ENCODE results near the gene USP49. TPM values are rescaled to one million over a fixed set of nuclear protein-coding genes. Genes with fewer than 3 reads are reported as not detected.

Gene USP49
- total and polyA plus RNA-seq, 2 donors (not counting 1 experiment from before 2014, with no cell fraction given) = 1.5 to 2.3 TPM

GRCh38 chr6:41858703-41859102 lies 36.5 kb downstream of the USP49 start:
- no peak overlapping the region for H3K4me3 ChIP-seq (replicated peaks in 1 of 4; ENCODE audit: control extremely low read depth in 1 of 4, insufficient read depth in 1 of 4, low read depth in 3 of 4, low read length in 4 of 4)
- no peak for DNase-seq (ENCODE audit: low read depth in 2 of 2)
- TF ChIP-seq EZH2 (IDR thresholded peaks at IDR 0.05; ENCODE audit: low read length, missing control alignments) = no peak
- TF ChIP-seq CTCF (conservative IDR thresholded peaks at IDR 0.05 in 1 of 2, IDR thresholded peaks at IDR 0.05 in 1 of 2; ENCODE audit: low read depth in 1 of 2, low read length in 2 of 2) = no peak
- no peak overlapping the region for H3K4me2 ChIP-seq (ENCODE audit: extremely low read depth, insufficient read depth, low read length)
- H3K9ac ChIP-seq (ENCODE audit: insufficient read depth, low read length) = no peak overlapping the region
- no peaks in the 10 kb centered on the region for H3K27me3 ChIP-seq (ENCODE audit: control insufficient read depth, insufficient read depth, low read length)
- no peak overlapping the region for H3K27ac ChIP-seq (ENCODE audit: insufficient read depth, low read length)
- H3K36me3 ChIP-seq (ENCODE audit: control insufficient read depth, insufficient read depth, low read length) = no peaks in the 10 kb centered on the region
- H3K9me3 ChIP-seq (ENCODE audit: control insufficient read depth, insufficient read depth, low read depth, low read length) = no peaks in the 10 kb centered on the region
- no peaks in the 10 kb centered on the region for H3K4me1 ChIP-seq (ENCODE audit: control insufficient read depth, extremely low read depth, insufficient read depth, low read length)
- no peaks in the 10 kb centered on the region for H3K79me2 ChIP-seq (ENCODE audit: control insufficient read depth, insufficient read depth, low read length)
- H4K20me1 ChIP-seq (ENCODE audit: control insufficient read depth, extremely low read depth, insufficient read depth, low read length) = no peaks in the 10 kb centered on the region
- no peak overlapping the region for H2AFZ ChIP-seq (ENCODE audit: low read length)

GRCh38 chr6:41850861-41851260 lies 44.3 kb downstream of the USP49 start:
- H2AFZ ChIP-seq (ENCODE audit: low read length) = no peak overlapping the region
- H3K9me3 ChIP-seq (ENCODE audit: control insufficient read depth, insufficient read depth, low read depth, low read length) = no peaks in the 10 kb centered on the region
- H3K4me3 ChIP-seq (replicated peaks in 1 of 4; ENCODE audit: control extremely low read depth in 1 of 4, insufficient read depth in 1 of 4, low read depth in 3 of 4, low read length in 4 of 4) = no peak overlapping the region
- H3K36me3 ChIP-seq (ENCODE audit: control insufficient read depth, insufficient read depth, low read length) = no peaks in the 10 kb centered on the region
- no peak overlapping the region for H3K4me2 ChIP-seq (ENCODE audit: extremely low read depth, insufficient read depth, low read length)
- no peaks in the 10 kb centered on the region for H3K27me3 ChIP-seq (ENCODE audit: control insufficient read depth, insufficient read depth, low read length)
- no peak overlapping the region for H3K9ac ChIP-seq (ENCODE audit: insufficient read depth, low read length)
- peaks cover 4% of the 10 kb centered on the region for H3K4me1 ChIP-seq (ENCODE audit: control insufficient read depth, extremely low read depth, insufficient read depth, low read length)
- no peak for TF ChIP-seq EZH2 (IDR thresholded peaks at IDR 0.05; ENCODE audit: low read length, missing control alignments)
- no peak for TF ChIP-seq CTCF (conservative IDR thresholded peaks at IDR 0.05 in 1 of 2, IDR thresholded peaks at IDR 0.05 in 1 of 2; ENCODE audit: low read depth in 1 of 2, low read length in 2 of 2)
- H4K20me1 ChIP-seq (ENCODE audit: control insufficient read depth, extremely low read depth, insufficient read depth, low read length) = no peaks in the 10 kb centered on the region
- H3K27ac ChIP-seq (ENCODE audit: insufficient read depth, low read length) = no peak overlapping the region
- DNase-seq (ENCODE audit: low read depth in 2 of 2) = no peak
- no peaks in the 10 kb centered on the region for H3K79me2 ChIP-seq (ENCODE audit: control insufficient read depth, insufficient read depth, low read length)

GRCh38 chr6:41846666-41847237 lies 48.4 kb downstream of the USP49 start:
- no peak overlapping the region for H3K4me2 ChIP-seq (ENCODE audit: extremely low read depth, insufficient read depth, low read length)
- H3K36me3 ChIP-seq (ENCODE audit: control insufficient read depth, insufficient read depth, low read length) = no peaks in the 10 kb centered on the region
- no peak overlapping the region for H3K4me3 ChIP-seq (replicated peaks in 1 of 4; ENCODE audit: control extremely low read depth in 1 of 4, insufficient read depth in 1 of 4, low read depth in 3 of 4, low read length in 4 of 4)
- H3K4me1 ChIP-seq (ENCODE audit: control insufficient read depth, extremely low read depth, insufficient read depth, low read length) = peaks cover 4% of the 10 kb centered on the region
- no peaks in the 10 kb centered on the region for H3K9me3 ChIP-seq (ENCODE audit: control insufficient read depth, insufficient read depth, low read depth, low read length)
- peak; percentile 93 to 94 for DNase-seq (ENCODE audit: low read depth in 2 of 2)
- no peak overlapping the region for H3K27ac ChIP-seq (ENCODE audit: insufficient read depth, low read length)
- TF ChIP-seq EZH2 (IDR thresholded peaks at IDR 0.05; ENCODE audit: low read length, missing control alignments) (no peak), CTCF (conservative IDR thresholded peaks at IDR 0.05 in 1 of 2, IDR thresholded peaks at IDR 0.05 in 1 of 2; ENCODE audit: low read depth in 1 of 2, low read length in 2 of 2) (peak; percentile 95)
- H3K9ac ChIP-seq (ENCODE audit: insufficient read depth, low read length) = no peak overlapping the region
- no peaks in the 10 kb centered on the region for H3K79me2 ChIP-seq (ENCODE audit: control insufficient read depth, insufficient read depth, low read length)
- no peaks in the 10 kb centered on the region for H4K20me1 ChIP-seq (ENCODE audit: control insufficient read depth, extremely low read depth, insufficient read depth, low read length)
- peak overlapping the region; percentile 6 for H2AFZ ChIP-seq (ENCODE audit: low read length)
- no peaks in the 10 kb centered on the region for H3K27me3 ChIP-seq (ENCODE audit: control insufficient read depth, insufficient read depth, low read length)

Data from fibroblast of lung (primary cell).